Mucosa of gallbladder (tissue), 1 donor: Measurements from ENCODE around the gene PSG7. TPM values are rescaled to one million over a fixed set of nuclear protein-coding genes. Genes with fewer than 3 reads are reported as not detected.
"Not testable (repeated sequence)": the region's sequence is repeated elsewhere in the genome, so short reads cannot be mapped to it uniquely, and the experiment has no call there.

Experiments used
- DNase-seq: peaks from one replicate; pipeline ENCODE4 v3.0.0-alpha.2; 2020; ENCODE audit warnings: low spot score
- total RNA-seq: library from RNA; stranded (reverse); gene quantifications from one replicate; pipeline ENCODE4 v1.2.1, GENCODE V29; 2021
- donor health status: DM: no; HTN: no; CAD: no.

PSG7 gene
- total RNA-seq: not detected

GRCh38 chr19:42937107-42937506, at the start of gene PSG7:
Gene PSG7 (minus strand): TSS chr19:42937207. CDS start chr19:42937076, 131 bp downstream.
- not testable (repeated sequence) for DNase-seq

- DNase-seq: no peak
Observed at GRCh38 chr19:42985588-42985987, 48.6 kb upstream of the PSG7 start.

- DNase-seq: not testable (repeated sequence)
Observed at GRCh38 chr19:42982111-42982510, 45.1 kb upstream of the PSG7 start.

DNA sequence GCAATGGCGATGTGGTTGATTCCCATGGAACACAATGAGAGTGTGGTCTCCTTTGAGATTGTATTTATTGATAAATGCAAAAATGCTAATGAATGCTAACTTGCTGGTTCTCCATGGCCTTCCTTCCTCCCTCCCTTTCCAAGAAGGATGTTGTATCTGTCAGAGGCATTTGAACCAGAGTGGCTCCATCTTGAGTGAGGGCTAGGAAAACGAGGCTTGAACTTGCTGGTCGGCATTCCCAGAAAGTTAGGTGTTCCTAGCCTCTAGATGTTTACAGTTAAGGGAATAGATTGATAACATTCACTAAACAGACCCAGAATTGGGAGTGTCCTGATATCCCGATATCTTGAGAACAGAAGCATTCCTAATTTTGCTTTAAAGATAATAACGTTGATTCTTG, 34.4 kb upstream of the PSG7 start:
- DNase-seq: not testable (repeated sequence)

DNA sequence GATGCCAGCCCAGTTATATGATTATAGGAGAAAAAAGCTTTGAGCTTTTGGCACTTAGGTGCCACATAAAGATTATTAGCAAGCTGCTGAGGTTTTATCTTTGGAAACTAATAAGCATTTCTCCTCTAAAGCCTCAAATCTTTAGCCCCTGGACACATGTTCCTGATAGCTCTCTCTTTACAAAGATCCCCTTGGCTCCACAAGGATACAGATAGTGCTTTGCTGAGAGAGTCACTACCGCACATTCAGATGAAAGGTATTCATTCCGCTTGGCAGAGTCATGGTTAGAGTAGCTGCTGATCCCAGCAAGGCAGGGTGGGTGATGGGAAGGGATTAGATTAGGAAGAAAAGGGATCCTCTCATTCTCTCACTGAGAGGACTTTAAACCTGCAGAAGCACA, 28.2 kb upstream of the PSG7 start:
- DNase-seq: no peak

DNA sequence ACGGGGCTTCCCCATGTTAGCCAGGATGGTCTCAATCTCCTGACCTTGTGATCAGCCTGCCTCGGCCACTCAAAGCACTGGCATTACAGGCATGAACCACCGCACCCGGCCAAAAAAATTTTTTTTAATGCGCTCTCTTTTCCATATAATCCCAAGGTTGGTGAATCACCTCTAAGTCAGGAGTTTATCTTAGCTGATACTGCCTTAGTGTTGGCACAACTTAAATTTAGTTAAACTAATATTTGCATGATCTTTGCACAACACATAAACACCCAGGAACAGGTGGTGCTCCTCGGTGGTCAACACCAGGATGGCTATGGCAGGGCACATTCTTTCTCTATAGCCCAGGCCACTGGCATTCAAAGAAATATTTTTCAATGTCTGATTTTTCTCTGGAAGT, 24.1 kb upstream of the PSG7 start:
- DNase-seq: no peak

- not testable (repeated sequence) for DNase-seq
Observed at GRCh38 chr19:42952126-42952525, 15.1 kb upstream of the PSG7 start.

GRCh38 chr19:42951476-42951875, 14.5 kb upstream of the PSG7 start:
- not testable (repeated sequence) for DNase-seq

DNA sequence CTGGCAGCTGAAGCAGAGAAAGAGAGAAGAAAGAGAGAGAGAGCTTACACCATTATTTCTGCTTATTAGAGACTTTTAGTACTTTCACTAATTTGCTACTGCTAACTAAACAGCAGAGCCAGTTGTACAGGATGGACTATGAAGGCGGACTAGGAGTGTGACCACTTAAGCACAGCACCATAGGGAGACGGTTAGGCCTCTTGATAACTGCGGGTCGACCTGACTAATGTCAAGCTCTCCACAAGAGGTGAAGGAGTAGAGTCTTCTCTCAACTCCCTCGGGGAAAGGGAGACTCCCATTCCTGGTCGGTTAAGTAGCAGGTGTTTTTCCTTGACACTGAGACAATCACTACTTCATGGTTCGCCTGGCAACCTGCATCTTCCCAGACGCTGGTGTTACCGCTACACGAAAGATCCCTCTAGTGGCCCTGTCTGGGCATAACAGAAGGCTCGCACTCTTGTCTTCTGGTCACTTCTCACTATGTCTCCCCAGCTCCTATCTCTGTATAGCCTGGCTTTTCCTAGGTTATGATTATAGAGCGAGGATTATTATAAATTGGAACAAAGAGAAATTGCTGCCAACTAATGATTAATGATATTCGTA, 5.3 kb upstream of the PSG7 start:
- DNase-seq: no peak

- not testable (repeated sequence) for DNase-seq
Observed at GRCh38 chr19:42934726-42935125, 2.3 kb downstream of the PSG7 start.

- not testable (repeated sequence) for DNase-seq
Observed at GRCh38 chr19:42934183-42934582, 2.8 kb downstream of the PSG7 start.

DNA sequence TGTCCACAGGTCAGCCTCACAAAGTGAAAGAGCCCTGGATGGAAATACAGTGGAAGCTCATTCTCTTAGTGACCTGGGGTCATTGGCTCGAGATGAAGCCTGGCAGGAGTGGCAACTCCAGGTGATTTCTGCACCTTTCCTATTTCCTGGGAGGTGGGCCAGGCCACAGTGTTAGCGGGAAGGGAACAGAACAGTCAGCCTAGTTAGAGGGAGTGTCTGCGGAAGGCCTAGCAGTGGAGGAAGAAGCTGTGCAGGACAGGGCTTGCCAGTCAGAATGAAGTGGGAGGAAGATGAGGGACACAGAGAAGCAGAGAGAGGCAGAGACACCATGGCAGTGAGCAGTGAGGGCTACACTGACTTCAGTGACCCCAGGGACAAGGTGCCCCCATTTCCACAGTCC, 3.6 kb downstream of the PSG7 start:
- not testable (repeated sequence) for DNase-seq

- DNase-seq: not testable (repeated sequence)
Observed at GRCh38 chr19:42932485-42933101, 4.4 kb downstream of the PSG7 start.

- DNase-seq: not testable (repeated sequence)
Observed at GRCh38 chr19:42930214-42930613, 6.8 kb downstream of the PSG7 start.

GRCh38 chr19:42928896-42929295, 8.1 kb downstream of the PSG7 start:
- no peak for DNase-seq

DNA sequence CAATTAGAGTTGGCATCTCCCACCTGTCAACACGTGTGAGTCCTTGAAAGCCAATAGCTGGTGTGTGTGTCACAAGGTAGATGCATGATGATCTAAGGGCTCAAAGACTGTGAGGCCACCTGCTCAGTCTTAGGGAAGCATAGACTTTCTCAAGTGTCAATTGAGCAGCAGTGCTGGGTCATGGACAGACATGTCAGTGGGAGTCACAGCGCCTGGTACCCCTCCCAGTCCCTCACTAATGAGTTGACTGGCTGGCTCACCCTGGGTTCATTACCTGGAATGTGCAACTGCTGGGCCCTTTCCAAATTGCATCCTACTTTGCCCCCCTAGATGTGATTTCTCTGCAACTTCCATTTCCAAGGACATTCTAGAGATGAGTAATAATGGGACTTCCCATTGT, 10.2 kb downstream of the PSG7 start:
- no peak for DNase-seq

GRCh38 chr19:42923106-42923505, 13.9 kb downstream of the PSG7 start:
- not testable (repeated sequence) for DNase-seq

DNA sequence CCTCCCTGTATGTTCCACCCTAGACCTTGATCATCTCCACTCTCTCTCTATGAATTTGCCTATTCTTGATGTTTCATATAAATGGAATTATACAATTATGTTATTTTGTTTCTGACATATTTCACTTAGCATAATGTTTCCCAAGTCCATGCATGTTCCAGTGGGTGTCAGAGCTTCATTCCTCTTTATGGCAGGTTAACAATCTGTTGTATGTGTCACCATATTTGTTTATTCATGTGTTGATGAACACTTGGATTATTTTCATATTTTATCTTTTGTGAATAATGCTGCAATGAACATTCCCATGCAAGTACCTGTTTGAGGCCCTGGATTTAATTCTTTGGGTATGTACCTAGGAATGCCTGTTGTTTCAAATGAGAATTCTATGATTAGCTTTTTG, 16.0 kb downstream of the PSG7 start:
- DNase-seq: not testable (repeated sequence)

DNA sequence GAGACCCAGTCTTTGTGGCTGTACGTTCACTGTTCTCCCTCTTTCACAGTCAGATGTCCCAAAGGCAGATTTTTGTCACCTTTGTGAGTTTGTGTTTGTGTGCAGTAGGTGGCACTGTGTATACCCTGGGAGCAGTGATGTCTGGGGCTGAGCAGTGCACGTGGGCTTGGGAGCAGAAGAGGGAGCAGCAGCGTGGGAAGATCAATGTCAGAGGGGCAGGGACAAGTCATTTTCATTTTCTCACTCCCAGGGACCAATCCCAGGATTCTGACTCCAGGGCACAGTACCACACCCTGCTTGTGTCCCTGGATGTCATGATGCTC, 17.3 kb downstream of the PSG7 start:
- DNase-seq: no peak

DNA sequence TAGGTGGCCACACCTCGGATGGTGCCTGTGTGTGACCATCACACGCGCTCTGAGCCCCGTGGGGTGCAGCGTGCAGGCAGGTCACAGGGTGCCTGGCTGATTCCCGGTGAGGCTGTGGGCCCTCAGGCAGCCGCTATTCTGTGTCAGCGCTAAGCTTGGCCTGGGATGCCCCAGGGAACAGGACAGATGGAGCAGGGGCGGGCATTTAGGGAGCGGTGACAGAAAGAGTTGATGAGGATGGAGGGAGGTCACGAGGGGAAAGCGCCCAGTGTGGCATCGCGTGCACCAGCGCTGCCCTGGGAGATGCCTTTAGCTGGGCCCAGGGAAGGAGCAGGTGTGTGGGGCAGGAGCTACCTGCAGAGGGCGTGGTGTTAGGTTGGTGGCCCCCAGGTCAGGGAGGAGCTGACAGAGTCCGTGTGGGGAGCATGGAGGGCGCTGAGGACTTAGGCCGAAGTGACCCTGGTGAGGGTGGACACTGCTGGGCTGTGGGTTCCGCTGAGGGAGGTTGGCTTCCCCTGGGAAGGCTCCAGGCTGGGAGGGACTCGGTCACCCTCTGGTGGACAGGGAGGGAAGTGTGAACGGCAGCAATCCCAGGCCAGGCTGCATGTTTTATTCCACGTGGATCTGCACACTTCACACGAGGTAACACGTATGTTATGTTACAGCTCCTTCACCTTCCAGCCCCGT, 17.8 kb downstream of the PSG7 start:
- not testable (repeated sequence) for DNase-seq

GRCh38 chr19:42918377-42919069, 18.5 kb downstream of the PSG7 start:
- DNase-seq: not testable (repeated sequence)

- DNase-seq: not testable (repeated sequence)
Observed at GRCh38 chr19:42917634-42918033, 19.4 kb downstream of the PSG7 start, which contains the start of gene PSG6. Gene PSG6 (minus strand): TSS chr19:42917894. CDS start chr19:42917792, 102 bp downstream.
